Endothelial cell (in vitro differentiated cells): Measurements from ENCODE around the gene GNAT1. TPM values are rescaled to one million over a fixed set of nuclear protein-coding genes. Genes with fewer than 3 reads are reported as not detected.
"Not testable (repeated sequence)": the region's sequence is repeated elsewhere in the genome, so short reads cannot be mapped to it uniquely, and the experiment has no call there.

Experiments used
- DNase-seq: peaks from one replicate; pipeline ENCODE4 v3.0.0; 2021; ENCODE audit warnings: low spot score
- H3K27ac Mint-ChIP-seq: one replicate; pipeline ENCODE4 v1.8.0; 2021; ENCODE audit warnings: mixed read lengths, inconsistent platforms; ENCODE audit not compliant: unreplicated experiment
- H3K27me3 Mint-ChIP-seq: one replicate; pipeline ENCODE4 v1.8.0; 2021; ENCODE audit warnings: mild to moderate bottlenecking, moderate library complexity, mixed read lengths, inconsistent platforms; ENCODE audit not compliant: unreplicated experiment
- H3K36me3 Mint-ChIP-seq: one replicate; pipeline ENCODE4 v1.8.0; 2021; ENCODE audit warnings: mild to moderate bottlenecking, low read depth, mixed read lengths, inconsistent platforms; ENCODE audit not compliant: unreplicated experiment
- H3K4me1 Mint-ChIP-seq: one replicate; pipeline ENCODE4 v1.8.0; 2021; ENCODE audit warnings: mild to moderate bottlenecking, mixed read lengths, inconsistent platforms; ENCODE audit not compliant: unreplicated experiment
- H3K4me3 Mint-ChIP-seq: one replicate; pipeline ENCODE4 v1.8.0; 2021; ENCODE audit warnings: mild to moderate bottlenecking, mixed read lengths, inconsistent platforms; ENCODE audit not compliant: unreplicated experiment
- H3K9me3 Mint-ChIP-seq: one replicate; pipeline ENCODE4 v1.8.0; 2021; ENCODE audit warnings: mixed read lengths, inconsistent platforms; ENCODE audit not compliant: unreplicated experiment
- CTCF ChIP-seq: fragments of 200-600 bp; sonication (generic); IDR thresholded peaks from one replicate; pipeline ENCODE4 v1.5.0; 2021; ENCODE audit warnings: antibody characterized with exemption; ENCODE audit not compliant: unreplicated experiment
- total RNA-seq: library from RNA; stranded (reverse); fragmentation: NEBNext Ultra II Directional; extraction: Animal tissue kit (Norgen Biotek cat#: 25700); gene quantifications from one replicate; pipeline ENCODE4 v1.2.1, GENCODE V29; 2021; ENCODE audit not compliant: unreplicated experiment

Gene GNAT1
- total RNA-seq, 1 donor from 2014 or later = 0.59 TPM

- TF ChIP-seq CTCF = no peak
- no peak overlapping the region for H3K4me3 Mint-ChIP-seq
- H3K36me3 Mint-ChIP-seq = no peaks in the 10 kb centered on the region
- no peak for DNase-seq
- H3K27ac Mint-ChIP-seq = no peak overlapping the region
- peaks cover 8% of the 10 kb centered on the region for H3K27me3 Mint-ChIP-seq
- no peaks in the 10 kb centered on the region for H3K9me3 Mint-ChIP-seq
- H3K4me1 Mint-ChIP-seq = no peaks in the 10 kb centered on the region
Measured at GRCh38 chr3:50210510-50211367, 19.3 kb downstream of the GNAT1 start.

- H3K4me3 Mint-ChIP-seq, DNase-seq, H3K9me3 Mint-ChIP-seq, H3K27ac Mint-ChIP-seq, H3K27me3 Mint-ChIP-seq, H3K36me3 Mint-ChIP-seq, H3K4me1 Mint-ChIP-seq: not testable (repeated sequence)
Measured at GRCh38 chr3:50211368-50211717, 19.9 kb downstream of the GNAT1 start.

GRCh38 chr3:50211930-50212329 lies 20.5 kb downstream of the GNAT1 start:
- Mint-ChIP-seq H3K4me3 (no peak overlapping the region), H3K27ac (no peak overlapping the region), H3K27me3 (peaks cover 8% of the 10 kb centered on the region), H3K4me1 (no peaks in the 10 kb centered on the region), H3K9me3 (no peaks in the 10 kb centered on the region), H3K36me3 (no peaks in the 10 kb centered on the region)
- DNase-seq = no peak
- no peak for TF ChIP-seq CTCF

GRCh38 chr3:50212502-50212901 lies 21.1 kb downstream of the GNAT1 start:
- H3K4me1 Mint-ChIP-seq = no peaks in the 10 kb centered on the region
- no peak overlapping the region for H3K4me3 Mint-ChIP-seq
- H3K27me3 Mint-ChIP-seq = peaks cover 6% of the 10 kb centered on the region
- peak; percentile 23 for TF ChIP-seq CTCF
- H3K36me3 Mint-ChIP-seq = no peaks in the 10 kb centered on the region
- H3K27ac Mint-ChIP-seq = no peak overlapping the region
- peak; percentile 43 for DNase-seq
- H3K9me3 Mint-ChIP-seq = no peaks in the 10 kb centered on the region

GRCh38 chr3:50212971-50213370 lies 21.6 kb downstream of the GNAT1 start:
- no peaks in the 10 kb centered on the region for H3K9me3 Mint-ChIP-seq
- no peak for DNase-seq
- peaks cover 6% of the 10 kb centered on the region for H3K27me3 Mint-ChIP-seq
- no peaks in the 10 kb centered on the region for H3K4me1 Mint-ChIP-seq
- no peak for TF ChIP-seq CTCF
- H3K27ac Mint-ChIP-seq = no peak overlapping the region
- no peak overlapping the region for H3K4me3 Mint-ChIP-seq
- H3K36me3 Mint-ChIP-seq = no peaks in the 10 kb centered on the region
